Keratinocyte (primary cell): ENCODE data around the gene MAML2. TPM values are rescaled to one million over a fixed set of nuclear protein-coding genes. Genes with fewer than 3 reads are reported as not detected.

Experiments
- DNase-seq: peaks from one replicate; pipeline ENCODE4 v3.0.0-alpha.2; 2011; ENCODE audit warnings: low read depth, missing footprints, low spot score
- FAIRE-seq: peaks from 2 replicates; lab custom pipeline; 2011; peaks lifted over from hg19 to GRCh38; lab: Jason Lieb, UNC
- H2AFZ ChIP-seq: 2 replicates; pipeline ENCODE4 v1.6.0; 2012; ENCODE audit warnings: low read length, control low read depth, inconsistent platforms; ENCODE audit not compliant: control insufficient read depth
- H3K27ac ChIP-seq: 2 replicates; pipeline ENCODE4 v1.5.1; 2011; ENCODE audit warnings: low read length; ENCODE audit not compliant: control insufficient read depth, insufficient read depth
- H3K27me3 ChIP-seq: 3 replicates; pipeline ENCODE4 v1.6.0; 2011; ENCODE audit warnings: low read length; ENCODE audit not compliant: control insufficient read depth, insufficient read depth; ENCODE audit errors: extremely low read depth
- H3K36me3 ChIP-seq, 2 experiments: 2 replicates in 1 of 2; 3 replicates in 1 of 2; pipeline ENCODE4 v1.5.1; 2011; ENCODE audit warnings: low read length in 2 of 2, mild to moderate bottlenecking in 1 of 2; ENCODE audit not compliant: control insufficient read depth in 2 of 2, insufficient read depth in 2 of 2; ENCODE audit errors: extremely low read depth in 1 of 2
- H3K4me1 ChIP-seq: 3 replicates; pipeline ENCODE4 v1.5.1; 2011; ENCODE audit warnings: low read length; ENCODE audit not compliant: control insufficient read depth, insufficient read depth; ENCODE audit errors: extremely low read depth
- H3K4me2 ChIP-seq: 3 replicates; pipeline ENCODE4 v1.6.0; 2011; ENCODE audit warnings: low read depth, low read length; ENCODE audit not compliant: control insufficient read depth, insufficient read depth; ENCODE audit errors: extremely low read depth
- H3K4me3 ChIP-seq, 3 experiments: fragments of 200-600 bp in 1 of 3; sonication (generic) in 1 of 3; 2 replicates in 2 of 3; 3 replicates in 1 of 3; pipeline ENCODE4 v1.5.1; 2011 to 2016; ENCODE audit warnings: low read length in 3 of 3, mild to moderate bottlenecking in 3 of 3, control low read depth in 2 of 3, inconsistent platforms in 1 of 3, low read depth in 1 of 3, mixed read lengths in 1 of 3, mixed run types in 1 of 3, moderate library complexity in 1 of 3; ENCODE audit not compliant: control insufficient read depth in 2 of 3, insufficient read depth in 2 of 3; ENCODE audit errors: extremely low read depth in 1 of 3
- H3K79me2 ChIP-seq: 2 replicates; pipeline ENCODE4 v1.6.0; 2012; ENCODE audit warnings: low read length; ENCODE audit not compliant: control insufficient read depth, insufficient read depth
- H3K9ac ChIP-seq: 3 replicates; pipeline ENCODE4 v1.6.0; 2011; ENCODE audit warnings: low read length; ENCODE audit not compliant: control insufficient read depth, insufficient read depth; ENCODE audit errors: extremely low read depth
- H3K9me1 ChIP-seq: 3 replicates; pipeline ENCODE4 v1.6.0; 2011; ENCODE audit warnings: low read length; ENCODE audit not compliant: control insufficient read depth, insufficient read depth; ENCODE audit errors: extremely low read depth
- H3K9me3 ChIP-seq: 2 replicates; pipeline ENCODE4 v1.5.1; 2012; ENCODE audit warnings: low read depth, low read length; ENCODE audit not compliant: control insufficient read depth
- H4K20me1 ChIP-seq: 3 replicates; pipeline ENCODE4 v1.6.0; 2011; ENCODE audit warnings: low read length; ENCODE audit not compliant: control insufficient read depth, insufficient read depth; ENCODE audit errors: extremely low read depth
- EZH2 ChIP-seq: IDR thresholded peaks from one replicate; pipeline ENCODE4 v1.6.1; 2012; ENCODE audit warnings: inconsistent platforms, mild to moderate bottlenecking, low read length, moderate library complexity
- dilution Hi-C: fragments of 300-500 bp; cut with MboI; formaldehyde crosslinking; loops from one replicate; pipeline ENCODE4 v1.7.0; 2020; ENCODE audit warnings: low sequenced_read_pairs; ENCODE audit not compliant: extremely low pct_ligation_motif_present
- polyA plus RNA-seq, 5 experiments: library from polyadenylated mRNA; depleted of rRNA in 3 of 5; stranded (reverse) in 3 of 5; stranded (forward) in 1 of 5; unstranded in 1 of 5; fragments of >200 nt; gene quantifications; 1 replicate in 1 of 5; 2 replicates in 3 of 5; 3 replicates in 1 of 5; pipeline versions ENCODE4 v1.2.1 to v1.2.3, GENCODE V29; 2011 to 2012; ENCODE audit warnings: missing spikeins in 2 of 5, low read depth in 1 of 5, low replicate concordance in 1 of 5
- TF ChIP-seq, protein P1 (sequence below), 3 experiments: IDR thresholded peaks in 1 of 3; conservative IDR thresholded peaks in 1 of 3; optimal IDR thresholded peaks in 1 of 3; 2 replicates in 2 of 3; 3 replicates in 1 of 3; pipeline versions ENCODE3 to v1.5.1; 2011; ENCODE audit warnings: low read length in 3 of 3, mild to moderate bottlenecking in 3 of 3, moderate library complexity in 2 of 3, control low read depth in 1 of 3, inconsistent platforms in 1 of 3; ENCODE audit not compliant: insufficient read depth in 2 of 3; ENCODE audit errors: extremely low read depth in 1 of 3

MAML2 gene
- polyA plus RNA-seq, 1 donor (not counting 4 experiments of a cell fraction or from before 2014, with no cell fraction given) = 4.2 TPM

DNA sequence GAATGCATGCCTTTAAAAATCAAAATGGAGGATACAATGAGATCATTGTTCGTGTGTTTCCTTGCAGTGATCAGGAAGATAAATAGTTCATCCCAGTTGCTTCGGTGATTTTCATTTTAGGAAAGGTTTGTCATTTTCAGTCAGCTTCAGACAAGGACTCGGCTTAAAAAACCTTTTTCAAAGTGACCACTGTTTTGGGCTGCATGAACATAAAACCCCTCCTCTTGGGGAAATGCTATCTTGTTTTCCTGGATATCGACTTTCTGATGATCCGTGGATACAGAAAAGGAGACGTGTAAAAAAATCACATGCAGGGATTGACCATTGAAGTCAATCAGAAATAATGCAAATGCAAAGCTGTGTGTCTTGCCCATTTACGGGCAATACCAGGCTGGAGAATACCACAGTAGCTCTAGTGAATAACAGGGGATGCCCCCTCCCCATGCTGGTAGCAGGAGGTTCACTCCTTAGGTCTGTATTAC lies 146.8 kb downstream of the MAML2 start:
- no peak overlapping the region for H3K27ac ChIP-seq
- FAIRE-seq (no peak), DNase-seq (no peak)
- no peaks in the 10 kb centered on the region for H3K9me3 ChIP-seq
- H3K27me3 ChIP-seq = no peaks in the 10 kb centered on the region
- TF ChIP-seq, protein P1, sequence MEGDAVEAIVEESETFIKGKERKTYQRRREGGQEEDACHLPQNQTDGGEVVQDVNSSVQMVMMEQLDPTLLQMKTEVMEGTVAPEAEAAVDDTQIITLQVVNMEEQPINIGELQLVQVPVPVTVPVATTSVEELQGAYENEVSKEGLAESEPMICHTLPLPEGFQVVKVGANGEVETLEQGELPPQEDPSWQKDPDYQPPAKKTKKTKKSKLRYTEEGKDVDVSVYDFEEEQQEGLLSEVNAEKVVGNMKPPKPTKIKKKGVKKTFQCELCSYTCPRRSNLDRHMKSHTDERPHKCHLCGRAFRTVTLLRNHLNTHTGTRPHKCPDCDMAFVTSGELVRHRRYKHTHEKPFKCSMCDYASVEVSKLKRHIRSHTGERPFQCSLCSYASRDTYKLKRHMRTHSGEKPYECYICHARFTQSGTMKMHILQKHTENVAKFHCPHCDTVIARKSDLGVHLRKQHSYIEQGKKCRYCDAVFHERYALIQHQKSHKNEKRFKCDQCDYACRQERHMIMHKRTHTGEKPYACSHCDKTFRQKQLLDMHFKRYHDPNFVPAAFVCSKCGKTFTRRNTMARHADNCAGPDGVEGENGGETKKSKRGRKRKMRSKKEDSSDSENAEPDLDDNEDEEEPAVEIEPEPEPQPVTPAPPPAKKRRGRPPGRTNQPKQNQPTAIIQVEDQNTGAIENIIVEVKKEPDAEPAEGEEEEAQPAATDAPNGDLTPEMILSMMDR (optimal IDR thresholded peaks at IDR 0.05 in 1 of 3, IDR thresholded peaks at IDR 0.05 in 1 of 3, conservative IDR thresholded peaks at IDR 0.05 in 1 of 3; ENCODE audit: extremely low read depth in 1 of 3, insufficient read depth in 2 of 3, low read length in 3 of 3) = no peak
- no peak for TF ChIP-seq EZH2
- no peak overlapping the region for H3K4me3 ChIP-seq
- H3K9ac ChIP-seq = no peak overlapping the region
- H4K20me1 ChIP-seq = no peaks in the 10 kb centered on the region
- no peaks in the 10 kb centered on the region for H3K9me1 ChIP-seq
- H2AFZ ChIP-seq = no peak overlapping the region
- no peaks in the 10 kb centered on the region for H3K36me3 ChIP-seq
- no peaks in the 10 kb centered on the region for H3K79me2 ChIP-seq
- no peak overlapping the region for H3K4me2 ChIP-seq
- H3K4me1 ChIP-seq = peaks cover 13% of the 10 kb centered on the region
- dilution Hi-C loops = no loop called here

DNA sequence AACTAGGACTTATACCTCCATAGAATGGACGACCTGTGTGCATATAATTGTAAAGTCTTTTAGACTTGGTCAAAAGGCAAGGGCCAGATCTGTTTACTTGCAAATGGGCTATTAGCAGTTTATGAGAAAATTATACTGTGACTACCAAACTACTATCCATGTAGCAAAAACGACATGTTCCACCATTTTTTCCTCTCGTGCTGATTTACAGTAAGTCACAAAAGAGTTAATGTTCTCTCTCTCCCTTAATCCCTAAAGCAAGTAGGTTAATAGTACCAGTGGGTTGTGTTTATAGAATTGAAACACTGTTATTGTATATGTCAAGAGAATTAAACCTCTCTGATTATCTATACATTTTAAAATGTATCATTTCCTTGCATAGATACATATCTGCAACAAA lies 147.3 kb downstream of the MAML2 start:
- H3K79me2 ChIP-seq = no peaks in the 10 kb centered on the region
- no peaks in the 10 kb centered on the region for H3K36me3 ChIP-seq
- no peaks in the 10 kb centered on the region for H4K20me1 ChIP-seq
- H3K27me3 ChIP-seq = no peaks in the 10 kb centered on the region
- DNase-seq (no peak), FAIRE-seq (no peak)
- no peaks in the 10 kb centered on the region for H3K9me1 ChIP-seq
- no peaks in the 10 kb centered on the region for H3K9me3 ChIP-seq
- no peak overlapping the region for H3K4me3 ChIP-seq
- no peak for TF ChIP-seq EZH2
- TF ChIP-seq, protein P1 (optimal IDR thresholded peaks at IDR 0.05 in 1 of 3, IDR thresholded peaks at IDR 0.05 in 1 of 3, conservative IDR thresholded peaks at IDR 0.05 in 1 of 3; ENCODE audit: extremely low read depth in 1 of 3, insufficient read depth in 2 of 3, low read length in 3 of 3) = no peak
- no peak overlapping the region for H2AFZ ChIP-seq
- no peak overlapping the region for H3K9ac ChIP-seq
- H3K4me2 ChIP-seq = no peak overlapping the region
- H3K4me1 ChIP-seq = peaks cover 13% of the 10 kb centered on the region
- no peak overlapping the region for H3K27ac ChIP-seq
- dilution Hi-C loops = no loop called here
